ENCODE data around the gene OSBPL7. TPM values are rescaled to one million over a fixed set of nuclear protein-coding genes. Genes with fewer than 3 reads are reported as not detected.

OSBPL7 gene
- total and polyA plus RNA-seq, 2 of the 13 experiments (the other 11 are each of a cell fraction or from before 2014, with no cell fraction given), result 4.7 to 6.6 TPM

GRCh38 chr17:47840742-47841487 lies 19.3 kb upstream of the OSBPL7 start, which contains the start of gene SCRN2 (continued):
- no peak for TF ChIP-seq U2AF2 (IDR thresholded peaks at IDR 0.05; ENCODE audit: low read depth, low read length)
- 0 out of 2 replicates have a peak, but pooled peaks have one; percentile 78 for TF ChIP-seq AKNA (CRISPR knock-in tag; IDR thresholded peaks at IDR 0.05; ENCODE audit: borderline replicate concordance)
- peak; percentile 80; the same call in 1 of the 2 replicates for TF ChIP-seq ZNF350 (CRISPR knock-in tag; IDR thresholded peaks at IDR 0.05; ENCODE audit: borderline replicate concordance, low read depth)
- TF ChIP-seq PAX8 (CRISPR knock-in tag; IDR thresholded peaks at IDR 0.05; ENCODE audit: borderline replicate concordance), result peak; percentile 95; the same call in 1 of the 2 replicates
- TF ChIP-seq RBAK (CRISPR knock-in tag; IDR thresholded peaks at IDR 0.05), result no peak; the same call in 1 of the 2 replicates
- TF ChIP-seq NCOA5 (CRISPR knock-in tag; IDR thresholded peaks at IDR 0.05), result no peak
- no peak for TF ChIP-seq ZNF7 (CRISPR knock-in tag; IDR thresholded peaks at IDR 0.05)
- TF ChIP-seq NR0B2 (CRISPR knock-in tag; IDR thresholded peaks at IDR 0.05), result no peak; the same call in 1 of the 2 replicates
- TF ChIP-seq ZNF460 (CRISPR knock-in tag; IDR thresholded peaks at IDR 0.05; ENCODE audit: borderline replicate concordance), result peak; percentile 60; the same call in 1 of the 2 replicates
- TF ChIP-seq CBX2 (IDR thresholded peaks at IDR 0.05; ENCODE audit: low read depth, low read length), result no peak
- no peak for TF ChIP-seq CBX2 (CRISPR knock-in tag; IDR thresholded peaks at IDR 0.05; ENCODE audit: low read depth)
- no peak for TF ChIP-seq TRIM22 (IDR thresholded peaks at IDR 0.05)
- TF ChIP-seq KLF16 (CRISPR knock-in tag; IDR thresholded peaks at IDR 0.05), result peak in 1 of 2 experiments; percentile 75; a peak in 1 of 4 replicates
- peak; percentile 50; the same call in 1 of the 2 replicates for TF ChIP-seq ARNTL (CRISPR knock-in tag; IDR thresholded peaks at IDR 0.05)
- peak; percentile 81; the same call in 1 of the 2 replicates for TF ChIP-seq HBP1 (CRISPR knock-in tag; IDR thresholded peaks at IDR 0.05; ENCODE audit: low read depth)
- no peak for TF ChIP-seq TOPORS (CRISPR knock-in tag; IDR thresholded peaks at IDR 0.05)
- no peak; the same call in 1 of the 2 replicates for TF ChIP-seq ZNF879 (CRISPR knock-in tag; IDR thresholded peaks at IDR 0.05)
- TF ChIP-seq SP1 (IDR thresholded peaks at IDR 0.05), result no peak
- peak; percentile 39; the same call in 1 of the 2 replicates for TF ChIP-seq SP1 (CRISPR knock-in tag; IDR thresholded peaks at IDR 0.05)
- no peak for TF ChIP-seq CENPT (CRISPR knock-in tag; IDR thresholded peaks at IDR 0.05; ENCODE audit: low read depth)
- TF ChIP-seq SYNCRIP (IDR thresholded peaks at IDR 0.05; ENCODE audit: insufficient read depth, low read depth, low read length), result no peak
- TF ChIP-seq DRAP1 (CRISPR knock-in tag; IDR thresholded peaks at IDR 0.05), result peak; percentile 84

All from HepG2 (cell line).